AG09309 (cell line): ENCODE results near the gene REXO1.
"Not testable (repeated sequence)": the region's sequence is repeated elsewhere in the genome, so short reads cannot be mapped to it uniquely, and the experiment has no call there.

Experiments used
- DNase-seq: peaks from one replicate; pipeline ENCODE4 v3.0.0-alpha.2; 2010; ENCODE audit warnings: low read depth
- H3K4me3 ChIP-seq: 2 replicates; pipeline ENCODE4 v1.5.1; 2011; ENCODE audit warnings: mild to moderate bottlenecking, low read depth, low read length, moderate library complexity; ENCODE audit not compliant: control insufficient read depth
- CTCF ChIP-seq: IDR thresholded peaks from 2 replicates; pipeline ENCODE4 v1.5.1; 2011; ENCODE audit warnings: mild to moderate bottlenecking, low read depth, low read length, inconsistent platforms; ENCODE audit not compliant: insufficient read depth, control insufficient read depth; ENCODE audit errors: missing control alignments

REXO1 gene

GRCh38 chr19:1848399-1849131 lies at the start of gene REXO1:
Gene REXO1, minus strand, starts transcription at chr19:1848483. Its CDS starts 125 bp downstream, at chr19:1848358.
- peak; percentile 86 for TF ChIP-seq CTCF
- peak; percentile 66 for DNase-seq
- H3K4me3 ChIP-seq = peak within 1 kb of the TSS; percentile 97

GRCh38 chr19:1896508-1896907 lies 48.2 kb upstream of the REXO1 start:
- no peak for TF ChIP-seq CTCF
- no peak for DNase-seq
- no peak overlapping the region for H3K4me3 ChIP-seq

- no peak overlapping the region for H3K4me3 ChIP-seq
- DNase-seq = no peak
- no peak for TF ChIP-seq CTCF
Observed at GRCh38 chr19:1893791-1894190, 45.5 kb upstream of the REXO1 start.

GRCh38 chr19:1889907-1890306 lies 41.6 kb upstream of the REXO1 start:
- DNase-seq = no peak
- H3K4me3 ChIP-seq = no peak overlapping the region
- TF ChIP-seq CTCF = no peak

GRCh38 chr19:1888385-1888784 lies 40.1 kb upstream of the REXO1 start:
- no peak overlapping the region for H3K4me3 ChIP-seq
- no peak for TF ChIP-seq CTCF
- DNase-seq = no peak

GRCh38 chr19:1886360-1886759 lies 38.1 kb upstream of the REXO1 start:
- not testable (repeated sequence) for H3K4me3 ChIP-seq, DNase-seq

- peak; percentile 37 for DNase-seq
- H3K4me3 ChIP-seq = peak within 1 kb of the TSS; percentile 53
Observed at GRCh38 chr19:1885398-1886119, 37.3 kb upstream of the REXO1 start, which contains the start of gene ABHD17A. Gene ABHD17A, minus strand, starts transcription at chr19:1885496. Its CDS starts 3,930 bp downstream, at chr19:1881566.
